HepG2 (cell line): ENCODE data around the gene TCAP.

ENCODE experiments used
- CTCF ChIP-seq: sonication (generic); formaldehyde crosslinking; IDR thresholded peaks from 2 replicates; pipeline ENCODE4 v1.5.0; 2020; ENCODE audit warnings: mild to moderate bottlenecking, missing genetic modification reagents, moderate library complexity
- GABPA ChIP-seq, 2 experiments: IDR thresholded peaks; 2 replicates each; pipeline ENCODE4 v1.6.1; 2011 to 2016; ENCODE audit warnings: low read depth in 2 of 2, low read length in 1 of 2, missing biosample characterization in 1 of 2, missing genetic modification characterization in 1 of 2
- KAT2B ChIP-seq: fragments of 150-350 bp; IDR thresholded peaks from 2 replicates; pipeline ENCODE4 v1.6.1; 2014; ENCODE audit warnings: low read depth, low read length, borderline replicate concordance
- NCOA5 ChIP-seq: sonication (generic); formaldehyde crosslinking; IDR thresholded peaks from 2 replicates; pipeline ENCODE4 v1.4.0; 2020; ENCODE audit warnings: missing genetic modification reagents
- NFATC3 ChIP-seq: sonication (generic); formaldehyde crosslinking; IDR thresholded peaks from 2 replicates; pipeline ENCODE4 v1.5.1; 2020; ENCODE audit warnings: mild to moderate bottlenecking, missing genetic modification reagents
- RARA ChIP-seq: IDR thresholded peaks from 2 replicates; pipeline ENCODE4 v1.6.1; 2016; ENCODE audit warnings: missing genetic modification reagents, missing compliant biosample characterization
- TAF1 ChIP-seq: sonication (generic); formaldehyde crosslinking; IDR thresholded peaks from 2 replicates; pipeline ENCODE4 v1.4.0; 2020; ENCODE audit warnings: missing genetic modification reagents
- TBX2 ChIP-seq: sonication (generic); formaldehyde crosslinking; IDR thresholded peaks from 2 replicates; pipeline ENCODE4 v1.5.0; 2020; ENCODE audit warnings: missing genetic modification reagents, mild to moderate bottlenecking, borderline replicate concordance
- ZFP62 ChIP-seq: sonication (generic); formaldehyde crosslinking; IDR thresholded peaks from 2 replicates; pipeline ENCODE4 v1.4.0; 2020; ENCODE audit warnings: missing genetic modification reagents
- ZNF576 ChIP-seq: sonication (generic); formaldehyde crosslinking; IDR thresholded peaks from 2 replicates; pipeline ENCODE4 v1.4.0; 2020; ENCODE audit warnings: mild to moderate bottlenecking, missing genetic modification reagents

GRCh38 chr17:39628655-39629493 is 36.3 kb upstream of the TCAP start:
- no peak for TF ChIP-seq GABPA (IDR thresholded peaks at IDR 0.05; ENCODE audit: low read depth, low read length)
- no peak for TF ChIP-seq GABPA (CRISPR knock-in tag; IDR thresholded peaks at IDR 0.05; ENCODE audit: low read depth)
- no peak for TF ChIP-seq TBX2 (CRISPR knock-in tag)
- TF ChIP-seq RARA, result no peak
- no peak for TF ChIP-seq TAF1 (CRISPR knock-in tag)
- TF ChIP-seq KAT2B, result no peak
- TF ChIP-seq CTCF (CRISPR knock-in tag), result peak; percentile 31; the same call in 1 of the 2 replicates
- TF ChIP-seq ZNF576 (CRISPR knock-in tag), result no peak
- no peak for TF ChIP-seq ZFP62
- no peak for TF ChIP-seq NFATC3 (CRISPR knock-in tag)
- TF ChIP-seq NCOA5 (CRISPR knock-in tag), result no peak
